ENCODE measurements around the gene F9. TPM values are rescaled to one million over a fixed set of nuclear protein-coding genes. Genes with fewer than 3 reads are reported as not detected.

The F9 gene
- total and polyA plus RNA-seq, 8 donors = not detected

DNA sequence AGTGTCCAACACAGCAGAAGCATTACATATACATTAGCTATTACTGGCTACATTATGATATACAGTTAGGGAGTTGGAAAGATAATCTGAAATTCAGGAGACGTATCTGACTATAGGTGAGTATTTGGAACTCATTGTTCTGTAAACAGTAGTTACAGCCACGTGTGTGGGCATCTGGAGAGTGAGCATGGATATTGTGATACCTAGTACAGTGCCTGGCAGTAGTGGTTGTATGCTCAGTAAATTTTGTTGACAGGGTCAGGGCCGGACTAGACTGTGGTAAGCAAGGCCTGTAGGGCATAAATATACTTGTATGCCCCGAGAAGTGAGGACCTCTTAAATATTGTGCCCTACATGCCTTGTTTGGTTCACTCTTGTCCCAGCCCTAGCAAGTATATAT is 2.9 kb downstream of the F9 start:
- Histone ChIP-seq H3K4me3 (no peak overlapping the region), H3K9me3 (no peaks in the 10 kb centered on the region), H3K27me3 (no peaks in the 10 kb centered on the region), H3K36me3 (no peaks in the 10 kb centered on the region), H3K27ac (no peak overlapping the region), H3K4me1 (no peaks in the 10 kb centered on the region)
- intact Hi-C loops (cut with DNase I; ENCODE audit: low total_unique reads) = no loop called here
- 46 to 75% (median 72%) methylated on average over 4 of the region's 4 CpGs for WGBS, 5 donors
- no peak for DNase-seq
- TF ChIP-seq EP300 (IDR thresholded peaks at IDR 0.05) (no peak), POLR2A (IDR thresholded peaks at IDR 0.05) (no peak)
- TF ChIP-seq, protein P1, sequence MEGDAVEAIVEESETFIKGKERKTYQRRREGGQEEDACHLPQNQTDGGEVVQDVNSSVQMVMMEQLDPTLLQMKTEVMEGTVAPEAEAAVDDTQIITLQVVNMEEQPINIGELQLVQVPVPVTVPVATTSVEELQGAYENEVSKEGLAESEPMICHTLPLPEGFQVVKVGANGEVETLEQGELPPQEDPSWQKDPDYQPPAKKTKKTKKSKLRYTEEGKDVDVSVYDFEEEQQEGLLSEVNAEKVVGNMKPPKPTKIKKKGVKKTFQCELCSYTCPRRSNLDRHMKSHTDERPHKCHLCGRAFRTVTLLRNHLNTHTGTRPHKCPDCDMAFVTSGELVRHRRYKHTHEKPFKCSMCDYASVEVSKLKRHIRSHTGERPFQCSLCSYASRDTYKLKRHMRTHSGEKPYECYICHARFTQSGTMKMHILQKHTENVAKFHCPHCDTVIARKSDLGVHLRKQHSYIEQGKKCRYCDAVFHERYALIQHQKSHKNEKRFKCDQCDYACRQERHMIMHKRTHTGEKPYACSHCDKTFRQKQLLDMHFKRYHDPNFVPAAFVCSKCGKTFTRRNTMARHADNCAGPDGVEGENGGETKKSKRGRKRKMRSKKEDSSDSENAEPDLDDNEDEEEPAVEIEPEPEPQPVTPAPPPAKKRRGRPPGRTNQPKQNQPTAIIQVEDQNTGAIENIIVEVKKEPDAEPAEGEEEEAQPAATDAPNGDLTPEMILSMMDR (IDR thresholded peaks at IDR 0.05) = no peak

DNA sequence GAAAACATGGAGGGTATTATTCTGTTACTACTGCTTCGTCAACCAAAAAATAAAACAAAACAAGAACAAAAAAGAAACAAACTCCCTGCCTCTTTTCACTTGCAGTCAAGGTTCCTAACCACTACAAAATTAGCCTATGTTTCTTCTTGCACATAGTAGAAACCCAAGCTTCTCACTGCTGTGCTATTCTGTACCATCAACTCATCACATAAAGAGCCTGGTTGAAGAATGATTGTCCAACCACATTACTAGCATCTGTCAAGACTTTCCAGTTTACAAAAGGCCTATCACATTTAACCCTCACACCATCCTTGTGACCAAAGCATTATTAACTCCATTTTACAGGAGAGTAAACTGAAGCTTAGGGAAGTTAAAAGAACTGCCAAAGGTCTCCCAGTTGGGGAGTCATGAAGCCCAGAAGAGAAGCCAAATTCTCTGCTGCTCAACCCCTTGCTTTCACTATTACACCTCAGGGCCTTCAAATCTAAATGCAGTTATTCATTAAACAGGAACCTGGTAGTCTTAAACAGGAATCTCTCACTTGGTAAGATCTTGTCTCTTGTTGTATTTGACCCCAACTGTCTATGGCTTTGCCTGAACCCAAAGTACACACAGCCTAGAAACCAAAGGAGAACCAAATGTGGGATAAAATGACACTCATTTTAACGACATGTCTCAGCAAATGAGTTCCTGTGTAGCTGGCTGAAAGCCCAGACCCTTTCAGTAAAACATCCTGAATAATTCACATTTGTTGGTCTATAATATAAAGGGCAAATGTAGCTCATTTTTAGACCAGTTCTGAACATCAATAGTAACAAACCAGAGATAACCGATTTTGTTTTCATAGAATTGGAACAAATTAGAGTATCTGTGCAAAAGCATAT is 8.6 kb downstream of the F9 start:
- Histone ChIP-seq H3K27me3 (no peaks in the 10 kb centered on the region), H3K36me3 (no peaks in the 10 kb centered on the region), H3K9me3 (no peaks in the 10 kb centered on the region), H3K4me3 (no peak overlapping the region), H3K4me1 (peaks cover 0 to 4% (median 0%) of the 10 kb centered on the region in 4 donors), H3K27ac (no peak overlapping the region)
- TF ChIP-seq POLR2A (IDR thresholded peaks at IDR 0.05) = no peak
- no peak for TF ChIP-seq EP300 (IDR thresholded peaks at IDR 0.05)
- TF ChIP-seq, protein P1 (IDR thresholded peaks at IDR 0.05) = no peak
- no peak for TF ChIP-seq POLR2AphosphoS5 (IDR thresholded peaks at IDR 0.05)
- DNase-seq = no peak
- intact Hi-C loops (cut with DNase I; ENCODE audit: low total_unique reads) = no loop called here
- 52 to 58% (median 54%) methylated on average over 3 of the region's 3 CpGs for WGBS, 5 donors

DNA sequence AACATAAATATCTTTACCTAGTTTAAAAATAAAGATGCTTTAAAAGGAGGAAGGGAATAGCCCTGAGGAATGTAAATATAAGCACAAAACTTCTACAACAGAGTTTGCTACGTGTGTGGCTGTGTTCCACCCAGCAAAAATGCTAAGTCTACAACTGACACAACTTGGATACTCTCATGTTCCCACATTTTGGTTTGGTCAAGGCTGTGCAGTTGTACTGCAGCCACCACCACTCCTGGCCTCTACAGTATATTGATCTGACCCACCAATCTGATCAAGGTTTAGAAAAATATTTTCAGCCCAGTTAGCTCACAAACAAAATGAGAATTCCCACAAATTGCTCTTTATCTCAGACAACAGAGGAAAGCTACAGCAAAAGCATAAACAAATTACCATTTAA is 12.1 kb downstream of the F9 start:
- no peak for DNase-seq
- Histone ChIP-seq H3K36me3 (no peaks in the 10 kb centered on the region), H3K4me1 (peaks cover 0 to 4% (median 0%) of the 10 kb centered on the region in 4 donors), H3K9me3 (no peaks in the 10 kb centered on the region), H3K4me3 (no peak overlapping the region), H3K27me3 (no peaks in the 10 kb centered on the region), H3K27ac (no peak overlapping the region)
- intact Hi-C loops (cut with DNase I; ENCODE audit: low total_unique reads) = no loop called here
- 32 to 50% (median 45%) methylated on average over 1 of the region's 1 CpG for WGBS, 5 donors
- TF ChIP-seq, protein P1 (IDR thresholded peaks at IDR 0.05) = no peak
- TF ChIP-seq POLR2A (IDR thresholded peaks at IDR 0.05) (no peak), EP300 (IDR thresholded peaks at IDR 0.05) (no peak), POLR2AphosphoS5 (IDR thresholded peaks at IDR 0.05) (no peak)

DNA sequence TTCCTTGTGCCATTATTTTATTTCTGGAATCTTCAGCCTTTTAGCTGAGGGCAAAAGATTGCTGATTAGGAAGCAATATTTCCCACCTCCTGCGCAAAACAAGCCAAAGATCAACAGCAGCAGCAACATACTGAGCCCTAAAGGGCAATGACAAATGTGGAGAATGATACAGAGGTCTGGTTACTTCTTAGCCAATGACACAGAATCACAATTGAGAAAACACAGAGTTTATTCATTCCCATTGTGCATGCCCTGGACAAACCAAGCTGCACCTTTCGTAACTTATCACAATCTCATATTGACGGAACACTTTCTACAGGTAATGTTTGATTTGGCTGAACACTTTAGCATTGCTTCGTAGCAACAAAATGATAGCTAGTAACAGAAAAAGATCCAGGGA is 13.4 kb downstream of the F9 start:
- Histone ChIP-seq H3K4me1 (peaks cover 0 to 4% (median 0%) of the 10 kb centered on the region in 4 donors), H3K9me3 (no peaks in the 10 kb centered on the region), H3K36me3 (no peaks in the 10 kb centered on the region), H3K27me3 (no peaks in the 10 kb centered on the region), H3K4me3 (no peak overlapping the region), H3K27ac (peak overlapping the region in 1 of 5 donors; percentile 21)
- intact Hi-C loops (cut with DNase I; ENCODE audit: low total_unique reads) = no loop called here
- 35 to 56% (median 47%) methylated on average over 4 of the region's 4 CpGs for WGBS, 5 donors
- peak in 1 of 2 donors; percentile 23 for DNase-seq
- peak in 1 of 3 donors; percentile 66 for TF ChIP-seq POLR2AphosphoS5 (IDR thresholded peaks at IDR 0.05)
- TF ChIP-seq, protein P1 (IDR thresholded peaks at IDR 0.05) = no peak
